Astrocyte of the cerebellum (primary cell): ENCODE measurements around the gene TARS1.
"Not testable (repeated sequence)": the region's sequence is repeated elsewhere in the genome, so short reads cannot be mapped to it uniquely, and the experiment has no call there.

Experiments used
- DNase-seq: peaks from one replicate; pipeline ENCODE4 v3.0.0-alpha.2; 2011; ENCODE audit warnings: low read depth
- H3K4me3 ChIP-seq: 2 replicates; pipeline ENCODE4 v1.5.1; 2011; ENCODE audit warnings: mild to moderate bottlenecking, low read depth, low read length, moderate library complexity
- in situ Hi-C: cut with HindIII; loops from 2 replicates; pipeline ENCODE4 v1.10.0; 2017; ENCODE audit warnings: low sequenced_read_pairs
- TF ChIP-seq, protein P1 (sequence below): IDR thresholded peaks from 2 replicates; pipeline ENCODE4 v1.5.1; 2012; ENCODE audit warnings: low read length, low read depth, moderate library complexity, mild to moderate bottlenecking; ENCODE audit errors: missing control alignments

TARS1 gene

DNA sequence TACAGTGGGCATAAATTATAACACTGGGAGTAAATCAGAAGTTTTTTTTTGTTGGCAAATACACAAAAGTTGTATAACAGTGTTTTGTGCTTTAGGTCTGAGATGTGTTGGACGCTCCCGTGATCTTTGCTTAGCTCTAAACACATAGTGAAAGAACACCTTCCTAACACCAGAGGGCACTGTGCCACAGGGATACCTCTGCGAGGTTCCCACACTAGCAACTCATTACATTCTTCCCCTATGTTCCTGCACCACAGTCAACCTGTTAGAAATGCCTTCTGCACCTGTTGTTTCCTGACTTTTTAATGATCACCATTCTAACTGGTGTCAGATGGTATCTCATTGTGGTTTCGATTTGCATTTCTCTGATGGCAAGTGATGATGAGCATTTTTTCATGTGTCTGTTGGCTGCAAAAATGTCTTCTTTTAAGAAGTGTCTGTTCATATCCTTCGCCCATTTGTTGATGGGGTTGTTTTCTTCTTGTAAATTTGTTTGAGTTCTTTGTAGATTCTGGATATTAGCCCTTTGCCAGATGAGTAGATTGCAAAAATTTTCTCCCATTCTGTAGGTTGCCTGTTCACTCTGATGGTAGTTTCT is 4.8 kb upstream of the TARS1 start:
- TF ChIP-seq, protein P1, sequence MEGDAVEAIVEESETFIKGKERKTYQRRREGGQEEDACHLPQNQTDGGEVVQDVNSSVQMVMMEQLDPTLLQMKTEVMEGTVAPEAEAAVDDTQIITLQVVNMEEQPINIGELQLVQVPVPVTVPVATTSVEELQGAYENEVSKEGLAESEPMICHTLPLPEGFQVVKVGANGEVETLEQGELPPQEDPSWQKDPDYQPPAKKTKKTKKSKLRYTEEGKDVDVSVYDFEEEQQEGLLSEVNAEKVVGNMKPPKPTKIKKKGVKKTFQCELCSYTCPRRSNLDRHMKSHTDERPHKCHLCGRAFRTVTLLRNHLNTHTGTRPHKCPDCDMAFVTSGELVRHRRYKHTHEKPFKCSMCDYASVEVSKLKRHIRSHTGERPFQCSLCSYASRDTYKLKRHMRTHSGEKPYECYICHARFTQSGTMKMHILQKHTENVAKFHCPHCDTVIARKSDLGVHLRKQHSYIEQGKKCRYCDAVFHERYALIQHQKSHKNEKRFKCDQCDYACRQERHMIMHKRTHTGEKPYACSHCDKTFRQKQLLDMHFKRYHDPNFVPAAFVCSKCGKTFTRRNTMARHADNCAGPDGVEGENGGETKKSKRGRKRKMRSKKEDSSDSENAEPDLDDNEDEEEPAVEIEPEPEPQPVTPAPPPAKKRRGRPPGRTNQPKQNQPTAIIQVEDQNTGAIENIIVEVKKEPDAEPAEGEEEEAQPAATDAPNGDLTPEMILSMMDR, result peak; percentile 74
- not testable (repeated sequence) for H3K4me3 ChIP-seq

GRCh38 chr5:33438996-33439395 is 1.8 kb upstream of the TARS1 start:
- in situ Hi-C loops, result no loop called here
- no peak for DNase-seq
- TF ChIP-seq, protein P1, result no peak
- H3K4me3 ChIP-seq, result peak overlapping the region; percentile 91

More for the DNA sequence above, 4.8 kb upstream of the TARS1 start:
- in situ Hi-C loops, result not testable (repeated sequence)
- DNase-seq, result peak; percentile 64

DNA sequence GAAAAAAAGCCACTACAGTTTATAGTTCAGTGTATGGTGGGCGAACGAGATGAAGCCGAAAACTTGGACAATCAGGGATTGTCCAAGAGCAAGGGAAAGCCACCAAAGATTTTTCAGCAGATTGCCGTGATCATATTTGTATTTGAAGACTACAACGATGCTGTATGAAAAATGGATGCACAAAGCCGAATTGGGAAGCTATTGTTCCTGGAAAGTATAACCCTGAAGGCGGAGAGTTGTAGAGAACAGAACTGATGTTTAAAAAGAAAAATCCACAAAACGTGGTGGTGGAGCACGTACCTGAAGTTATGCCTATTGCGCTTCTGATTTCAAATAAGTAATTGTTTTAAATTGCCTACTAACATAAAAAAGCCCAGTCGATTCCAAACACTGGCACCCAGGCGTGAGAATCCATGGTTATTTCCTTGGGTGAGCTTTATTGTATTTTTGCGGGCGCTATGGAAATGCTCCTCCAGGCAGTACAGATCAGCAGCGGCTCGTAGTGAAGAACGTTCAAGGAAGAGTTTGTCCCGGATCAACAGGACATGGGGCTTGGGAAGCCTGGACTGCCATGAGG is 772 bp upstream of the TARS1 start:
- peak overlapping the region; percentile 91 for H3K4me3 ChIP-seq
- in situ Hi-C loops, result no loop called here
- TF ChIP-seq, protein P1, result no peak
- DNase-seq, result no peak

GRCh38 chr5:33441241-33442177 is 744 bp downstream of the TARS1 start:
- TF ChIP-seq, protein P1, result no peak
- DNase-seq, result peak; percentile 39
- in situ Hi-C loops, result no loop called here
- peak overlapping the region; percentile 91 for H3K4me3 ChIP-seq

DNA sequence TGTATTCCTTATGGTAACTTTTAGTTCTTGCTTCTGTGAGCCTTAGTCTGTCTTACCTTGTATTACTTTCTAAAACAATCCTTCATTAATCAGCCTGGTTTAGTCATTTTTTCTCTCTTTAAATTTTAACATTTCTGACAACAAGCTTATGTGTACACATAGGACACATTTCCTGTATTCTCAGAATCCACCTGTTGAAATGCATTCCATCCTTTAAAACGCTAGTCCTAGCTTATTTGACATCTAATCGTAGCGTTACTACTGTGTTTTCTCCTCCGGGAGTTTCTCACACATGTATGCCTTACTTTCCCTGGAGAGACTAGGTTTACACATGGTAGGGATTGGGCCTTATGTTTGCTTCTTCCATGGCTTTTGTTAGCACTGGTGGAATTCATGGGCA is 3.8 kb downstream of the TARS1 start:
- TF ChIP-seq, protein P1, result no peak
- H3K4me3 ChIP-seq, result no peak overlapping the region
- DNase-seq, result no peak
- in situ Hi-C loops, result no loop called here

- H3K4me3 ChIP-seq, result no peak overlapping the region
- no peak for DNase-seq
- TF ChIP-seq, protein P1, result no peak
- in situ Hi-C loops, result no loop called here
Measured at GRCh38 chr5:33445798-33446197, 5.0 kb downstream of the TARS1 start.
